T-helper 17 cell (primary cell): ENCODE data around the gene FHOD3. TPM values are rescaled to one million over a fixed set of nuclear protein-coding genes. Genes with fewer than 3 reads are reported as not detected.

Experiments
- ATAC-seq: fragments of 150-1000 bp; cut with Tn5 transposase; 2 replicates; pipeline ENCODE4 v1.10.0; 2021; ENCODE audit warnings: mild to moderate bottlenecking, moderate library complexity
- DNase-seq, 3 donors: peaks; one replicate each; pipeline versions ENCODE4 v3.0.0 to v3.0.0-alpha.2; 2020 to 2021
- H3K9me3 ChIP-seq: one replicate; pipeline ENCODE4 v1.7.0; 2013; ENCODE audit warnings: low read length, mild to moderate bottlenecking; ENCODE audit not compliant: control insufficient read depth, poor library complexity, severe bottlenecking
- H3K27ac Mint-ChIP-seq: one replicate; pipeline ENCODE4 v1.8.0; 2022; ENCODE audit warnings: mild to moderate bottlenecking, moderate library complexity, mixed read lengths
- H3K27me3 Mint-ChIP-seq: one replicate; pipeline ENCODE4 v1.8.0; 2022; ENCODE audit warnings: mixed read lengths
- H3K36me3 Mint-ChIP-seq: one replicate; pipeline ENCODE4 v1.8.0; 2022; ENCODE audit warnings: low read depth, mixed read lengths
- H3K4me1 Mint-ChIP-seq: one replicate; pipeline ENCODE4 v1.8.0; 2022; ENCODE audit warnings: mild to moderate bottlenecking, mixed read lengths
- H3K4me3 Mint-ChIP-seq: one replicate; pipeline ENCODE4 v1.8.0; 2022; ENCODE audit warnings: mild to moderate bottlenecking, moderate library complexity, mixed read lengths
- total RNA-seq, 4 donors: library from RNA in 2 of 4; stranded (reverse) in 2 of 4; gene quantifications; one replicate each; pipeline ENCODE4 v1.2.3 and lab custom pipeline; 2022 to 2026

Gene FHOD3
- total RNA-seq, 2 donors from 2014 or later: not detected

GRCh38 chr18:36589857-36590543 lies 292.5 kb downstream of the FHOD3 start:
- H3K27ac Mint-ChIP-seq: no peak overlapping the region
- peaks cover 6% of the 10 kb centered on the region for H3K27me3 Mint-ChIP-seq
- H3K9me3 ChIP-seq: no peaks in the 10 kb centered on the region
- no peaks in the 10 kb centered on the region for H3K36me3 Mint-ChIP-seq
- H3K4me3 Mint-ChIP-seq: peak overlapping the region; percentile 10
- H3K4me1 Mint-ChIP-seq: peaks cover 4% of the 10 kb centered on the region
- DNase-seq (no peak), ATAC-seq (no peak)

- H3K9me3 ChIP-seq: no peaks in the 10 kb centered on the region
- DNase-seq (no peak), ATAC-seq (no peak)
- Mint-ChIP-seq H3K4me1 (peaks cover 4% of the 10 kb centered on the region), H3K27ac (no peak overlapping the region), H3K27me3 (peaks cover 6% of the 10 kb centered on the region), H3K36me3 (no peaks in the 10 kb centered on the region), H3K4me3 (no peak overlapping the region)
These were observed 293.4 kb downstream of the FHOD3 start for GRCh38 chr18:36590621-36591580.

- Mint-ChIP-seq H3K27ac (no peak overlapping the region), H3K36me3 (no peaks in the 10 kb centered on the region), H3K4me3 (no peak overlapping the region), H3K27me3 (peaks cover 6% of the 10 kb centered on the region), H3K4me1 (peaks cover 4% of the 10 kb centered on the region)
- H3K9me3 ChIP-seq: no peaks in the 10 kb centered on the region
- DNase-seq: no peak
- no peak for ATAC-seq
These were observed 294.8 kb downstream of the FHOD3 start for GRCh38 chr18:36592282-36592681.

- H3K9me3 ChIP-seq: no peaks in the 10 kb centered on the region
- no peak for DNase-seq
- H3K27me3 Mint-ChIP-seq: peaks cover 6% of the 10 kb centered on the region
These were observed 295.5 kb downstream of the FHOD3 start for GRCh38 chr18:36593001-36593400.

GRCh38 chr18:36593641-36594040 lies 296.1 kb downstream of the FHOD3 start:
- ATAC-seq: no peak
- Mint-ChIP-seq H3K27me3 (peaks cover 6% of the 10 kb centered on the region), H3K4me1 (peaks cover 4% of the 10 kb centered on the region), H3K4me3 (no peak overlapping the region), H3K36me3 (no peaks in the 10 kb centered on the region), H3K27ac (no peak overlapping the region)
- DNase-seq: no peak
- H3K9me3 ChIP-seq: no peaks in the 10 kb centered on the region

More at GRCh38 chr18:36593001-36593400, 295.5 kb downstream of the FHOD3 start:
- Mint-ChIP-seq H3K36me3 (no peaks in the 10 kb centered on the region), H3K4me3 (no peak overlapping the region), H3K4me1 (peaks cover 4% of the 10 kb centered on the region), H3K27ac (no peak overlapping the region)
- no peak for ATAC-seq

GRCh38 chr18:36594621-36595020 lies 297.1 kb downstream of the FHOD3 start:
- no peak overlapping the region for H3K27ac Mint-ChIP-seq
- peaks cover 4% of the 10 kb centered on the region for H3K4me1 Mint-ChIP-seq
- H3K36me3 Mint-ChIP-seq: no peaks in the 10 kb centered on the region
- ATAC-seq (no peak), DNase-seq (no peak)
- no peak overlapping the region for H3K4me3 Mint-ChIP-seq
- peaks cover 11% of the 10 kb centered on the region for H3K27me3 Mint-ChIP-seq
- H3K9me3 ChIP-seq: no peaks in the 10 kb centered on the region

- no peak overlapping the region for H3K4me3 Mint-ChIP-seq
- H3K27me3 Mint-ChIP-seq: peaks cover 11% of the 10 kb centered on the region
- ATAC-seq: no peak
- no peaks in the 10 kb centered on the region for H3K9me3 ChIP-seq
- no peak overlapping the region for H3K27ac Mint-ChIP-seq
- peaks cover 4% of the 10 kb centered on the region for H3K4me1 Mint-ChIP-seq
- no peak for DNase-seq
- H3K36me3 Mint-ChIP-seq: no peaks in the 10 kb centered on the region
These were observed 297.7 kb downstream of the FHOD3 start for GRCh38 chr18:36595046-36595817.

GRCh38 chr18:36595818-36596215 lies 298.3 kb downstream of the FHOD3 start:
- Mint-ChIP-seq H3K27me3 (peaks cover 11% of the 10 kb centered on the region), H3K4me1 (peaks cover 4% of the 10 kb centered on the region), H3K36me3 (no peaks in the 10 kb centered on the region), H3K4me3 (no peak overlapping the region), H3K27ac (no peak overlapping the region)
- ATAC-seq (no peak), DNase-seq (no peak)
- no peaks in the 10 kb centered on the region for H3K9me3 ChIP-seq

GRCh38 chr18:36597636-36598035 lies 300.1 kb downstream of the FHOD3 start:
- no peak for ATAC-seq
- Mint-ChIP-seq H3K4me3 (no peak overlapping the region), H3K4me1 (peaks cover 4% of the 10 kb centered on the region), H3K36me3 (no peaks in the 10 kb centered on the region), H3K27me3 (peaks cover 5% of the 10 kb centered on the region), H3K27ac (no peak overlapping the region)
- H3K9me3 ChIP-seq: no peaks in the 10 kb centered on the region
- no peak for DNase-seq

- H3K36me3 Mint-ChIP-seq: no peaks in the 10 kb centered on the region
- H3K27me3 Mint-ChIP-seq: peaks cover 11% of the 10 kb centered on the region
- no peak overlapping the region for H3K4me3 Mint-ChIP-seq
- no peaks in the 10 kb centered on the region for H3K9me3 ChIP-seq
- ATAC-seq (no peak), DNase-seq (no peak)
- no peak overlapping the region for H3K27ac Mint-ChIP-seq
- no peaks in the 10 kb centered on the region for H3K4me1 Mint-ChIP-seq
These were observed 303.0 kb downstream of the FHOD3 start for GRCh38 chr18:36600548-36600947.

GRCh38 chr18:36601316-36601715 lies 303.8 kb downstream of the FHOD3 start:
- no peaks in the 10 kb centered on the region for H3K36me3 Mint-ChIP-seq
- DNase-seq (no peak), ATAC-seq (no peak)
- no peaks in the 10 kb centered on the region for H3K4me1 Mint-ChIP-seq
- H3K27ac Mint-ChIP-seq: no peak overlapping the region
- peaks cover 11% of the 10 kb centered on the region for H3K27me3 Mint-ChIP-seq
- no peak overlapping the region for H3K4me3 Mint-ChIP-seq
- H3K9me3 ChIP-seq: no peaks in the 10 kb centered on the region

- H3K36me3 Mint-ChIP-seq: no peaks in the 10 kb centered on the region
- no peak overlapping the region for H3K27ac Mint-ChIP-seq
- H3K4me3 Mint-ChIP-seq: no peak overlapping the region
- no peaks in the 10 kb centered on the region for H3K9me3 ChIP-seq
- peaks cover 11% of the 10 kb centered on the region for H3K27me3 Mint-ChIP-seq
- no peaks in the 10 kb centered on the region for H3K4me1 Mint-ChIP-seq
- DNase-seq: no peak
- no peak for ATAC-seq
These were observed 304.6 kb downstream of the FHOD3 start for GRCh38 chr18:36602071-36602470.

- no peak overlapping the region for H3K4me3 Mint-ChIP-seq
- no peak overlapping the region for H3K27ac Mint-ChIP-seq
- H3K9me3 ChIP-seq: no peaks in the 10 kb centered on the region
- H3K27me3 Mint-ChIP-seq: peaks cover 11% of the 10 kb centered on the region
- DNase-seq (no peak), ATAC-seq (no peak)
- no peaks in the 10 kb centered on the region for H3K36me3 Mint-ChIP-seq
- H3K4me1 Mint-ChIP-seq: no peaks in the 10 kb centered on the region
These were observed 305.1 kb downstream of the FHOD3 start for GRCh38 chr18:36602620-36603019.
